ENCODE results near the gene FLII.

The FLII gene

GRCh38 chr17:18250259-18250658, 8.3 kb downstream of the FLII start:
- no peak for DNase-seq (ENCODE audit: low read depth)

GRCh38 chr17:18248811-18249210, 9.7 kb downstream of the FLII start:
- no peak overlapping the region for H3K4me3 ChIP-seq (ENCODE audit: low read depth, low read length)
- no peak for DNase-seq (ENCODE audit: low read depth)
- no peak for TF ChIP-seq CTCF (IDR thresholded peaks at IDR 0.05; ENCODE audit: low read depth, low read length, missing control alignments)

More at GRCh38 chr17:18250259-18250658, 8.3 kb downstream of the FLII start:
- no peak for TF ChIP-seq CTCF (IDR thresholded peaks at IDR 0.05; ENCODE audit: low read depth, low read length, missing control alignments)
- no peak overlapping the region for H3K4me3 ChIP-seq (ENCODE audit: low read depth, low read length)

GRCh38 chr17:18248300-18248731, 10.2 kb downstream of the FLII start:
- no peak overlapping the region for H3K4me3 ChIP-seq (ENCODE audit: low read depth, low read length)
- peak; percentile 75 for TF ChIP-seq CTCF (IDR thresholded peaks at IDR 0.05; ENCODE audit: low read depth, low read length, missing control alignments)
- DNase-seq (ENCODE audit: low read depth) = peak; percentile 26

GRCh38 chr17:18247613-18248001, 10.9 kb downstream of the FLII start:
- no peak overlapping the region for H3K4me3 ChIP-seq (ENCODE audit: low read depth, low read length)

GRCh38 chr17:18246880-18247612, 11.5 kb downstream of the FLII start:
- DNase-seq (ENCODE audit: low read depth) = no peak
- H3K4me3 ChIP-seq (ENCODE audit: low read depth, low read length) = no peak overlapping the region
- no peak for TF ChIP-seq CTCF (IDR thresholded peaks at IDR 0.05; ENCODE audit: low read depth, low read length, missing control alignments)

More at GRCh38 chr17:18247613-18248001, 10.9 kb downstream of the FLII start:
- DNase-seq (ENCODE audit: low read depth) = no peak
- TF ChIP-seq CTCF (IDR thresholded peaks at IDR 0.05; ENCODE audit: low read depth, low read length, missing control alignments) = no peak

- no peak for TF ChIP-seq CTCF (IDR thresholded peaks at IDR 0.05; ENCODE audit: low read depth, low read length, missing control alignments)
- DNase-seq (ENCODE audit: low read depth) = no peak
- no peak overlapping the region for H3K4me3 ChIP-seq (ENCODE audit: low read depth, low read length)
Observed at GRCh38 chr17:18246109-18246725, 12.3 kb downstream of the FLII start.

All from GM12864 (cell line).